ENCODE measurements around the gene LRRFIP2. TPM values are rescaled to one million over a fixed set of nuclear protein-coding genes. Genes with fewer than 3 reads are reported as not detected.
"Not testable (repeated sequence)": the region's sequence is repeated elsewhere in the genome, so short reads cannot be mapped to it uniquely, and the experiment has no call there.

The LRRFIP2 gene
- total and polyA plus RNA-seq, 9 donors: 26.5 to 43.2 (median 33.7) TPM

- Histone ChIP-seq H3K27ac (ENCODE audit: low read length) (no peak overlapping the region), H3K27me3 (ENCODE audit: control insufficient read depth, insufficient read depth, low read length) (no peaks in the 10 kb centered on the region), H3K36me3 (ENCODE audit: control insufficient read depth, insufficient read depth, low read length) (no peaks in the 10 kb centered on the region), H3K4me3 (ENCODE audit: low read length) (no peak overlapping the region), H3K9me3 (replicated peaks; ENCODE audit: control insufficient read depth, low read depth, low read length) (peaks cover 6% of the 10 kb centered on the region), H3K4me1 (ENCODE audit: control insufficient read depth, insufficient read depth, low read length) (no peaks in the 10 kb centered on the region)
- WGBS (ENCODE audit: insufficient coverage): 70% methylated on average over 3 of the region's 3 CpGs
- DNase-seq: no peak
These were observed 39.7 kb upstream of the LRRFIP2 start for GRCh38 chr3:37214076-37214475.

- no peak overlapping the region for H3K27ac ChIP-seq (ENCODE audit: low read length)
- H3K27me3 ChIP-seq (ENCODE audit: control insufficient read depth, insufficient read depth, low read length): no peaks in the 10 kb centered on the region
- H3K9me3 ChIP-seq (replicated peaks; ENCODE audit: control insufficient read depth, low read depth, low read length): peaks cover 3% of the 10 kb centered on the region
- no peaks in the 10 kb centered on the region for H3K36me3 ChIP-seq (ENCODE audit: control insufficient read depth, insufficient read depth, low read length)
- 100% methylated on average over 1 of the region's 4 CpGs for WGBS (ENCODE audit: insufficient coverage)
- no peak for DNase-seq
- no peak overlapping the region for H3K4me3 ChIP-seq (ENCODE audit: low read length)
- H3K4me1 ChIP-seq (ENCODE audit: control insufficient read depth, insufficient read depth, low read length): no peaks in the 10 kb centered on the region
These were observed 35.8 kb upstream of the LRRFIP2 start for GRCh38 chr3:37210230-37210629.

DNA sequence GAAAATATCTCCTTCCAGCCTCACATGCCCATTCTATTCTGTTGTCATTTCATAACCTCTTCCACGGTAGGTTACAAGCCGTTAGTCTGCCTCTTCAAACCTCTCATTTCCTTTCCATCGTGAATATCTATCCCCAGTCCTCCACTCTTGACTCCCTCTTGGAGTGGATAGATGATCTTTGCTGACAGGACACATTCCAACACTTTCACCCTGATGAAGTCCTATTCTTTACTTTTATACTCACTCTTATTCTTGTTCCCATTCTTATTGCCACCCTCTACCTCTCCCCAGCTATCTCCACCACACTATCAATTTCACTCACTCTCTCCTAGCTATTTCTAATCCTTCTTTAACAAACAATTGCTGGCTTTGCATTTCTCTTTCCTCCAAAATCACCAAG, 34.2 kb upstream of the LRRFIP2 start:
- H3K27ac ChIP-seq (ENCODE audit: low read length); H3K36me3 ChIP-seq (ENCODE audit: control insufficient read depth, insufficient read depth, low read length); H3K9me3 ChIP-seq (replicated peaks; ENCODE audit: control insufficient read depth, low read depth, low read length); DNase-seq; H3K4me3 ChIP-seq (ENCODE audit: low read length); H3K4me1 ChIP-seq (ENCODE audit: control insufficient read depth, insufficient read depth, low read length); H3K27me3 ChIP-seq (ENCODE audit: control insufficient read depth, insufficient read depth, low read length): not testable (repeated sequence)
- WGBS (ENCODE audit: insufficient coverage): 60% methylated on average over 3 of the region's 3 CpGs

DNA sequence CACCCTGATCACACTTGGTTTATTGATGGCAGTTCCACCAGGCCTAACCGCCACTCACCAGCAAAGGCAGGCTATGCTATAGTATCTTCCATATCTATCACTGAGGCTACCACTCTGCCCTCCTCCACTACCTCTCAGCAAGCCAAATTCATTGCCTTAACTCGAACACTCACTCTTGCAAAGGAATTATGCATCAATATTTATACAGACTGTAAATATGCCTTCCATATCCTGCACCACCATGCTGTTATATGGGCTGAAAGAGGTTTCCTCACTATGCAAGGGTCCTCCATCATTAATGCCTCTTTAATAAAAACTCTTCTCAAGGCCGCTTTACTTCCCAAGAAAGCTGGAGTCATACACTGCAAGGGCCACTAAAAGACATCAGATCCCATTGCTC, 33.6 kb upstream of the LRRFIP2 start:
- 100% methylated on average over 2 of the region's 3 CpGs for WGBS (ENCODE audit: insufficient coverage)
- H3K27ac ChIP-seq (ENCODE audit: low read length); H3K4me1 ChIP-seq (ENCODE audit: control insufficient read depth, insufficient read depth, low read length); H3K36me3 ChIP-seq (ENCODE audit: control insufficient read depth, insufficient read depth, low read length); H3K4me3 ChIP-seq (ENCODE audit: low read length); H3K9me3 ChIP-seq (replicated peaks; ENCODE audit: control insufficient read depth, low read depth, low read length); H3K27me3 ChIP-seq (ENCODE audit: control insufficient read depth, insufficient read depth, low read length); DNase-seq: not testable (repeated sequence)

GRCh38 chr3:37206041-37206440, 31.7 kb upstream of the LRRFIP2 start:
- H3K9me3 ChIP-seq (replicated peaks; ENCODE audit: control insufficient read depth, low read depth, low read length); H3K27me3 ChIP-seq (ENCODE audit: control insufficient read depth, insufficient read depth, low read length); DNase-seq; H3K36me3 ChIP-seq (ENCODE audit: control insufficient read depth, insufficient read depth, low read length); H3K4me3 ChIP-seq (ENCODE audit: low read length); H3K27ac ChIP-seq (ENCODE audit: low read length); H3K4me1 ChIP-seq (ENCODE audit: control insufficient read depth, insufficient read depth, low read length): not testable (repeated sequence)
- 92% methylated on average over 2 of the region's 4 CpGs for WGBS (ENCODE audit: insufficient coverage)

- 91% methylated on average over 3 of the region's 3 CpGs for WGBS (ENCODE audit: insufficient coverage)
- Histone ChIP-seq H3K9me3 (replicated peaks; ENCODE audit: control insufficient read depth, low read depth, low read length) (no peaks in the 10 kb centered on the region), H3K36me3 (ENCODE audit: control insufficient read depth, insufficient read depth, low read length) (no peaks in the 10 kb centered on the region), H3K27ac (ENCODE audit: low read length) (no peak overlapping the region), H3K4me1 (ENCODE audit: control insufficient read depth, insufficient read depth, low read length) (peaks cover 3% of the 10 kb centered on the region), H3K27me3 (ENCODE audit: control insufficient read depth, insufficient read depth, low read length) (no peaks in the 10 kb centered on the region), H3K4me3 (ENCODE audit: low read length) (no peak overlapping the region)
- DNase-seq: no peak
These were observed 29.9 kb upstream of the LRRFIP2 start for GRCh38 chr3:37204314-37204713.

GRCh38 chr3:37202035-37202434, 27.7 kb upstream of the LRRFIP2 start:
- Histone ChIP-seq H3K4me3 (ENCODE audit: low read length) (no peak overlapping the region), H3K27me3 (ENCODE audit: control insufficient read depth, insufficient read depth, low read length) (no peaks in the 10 kb centered on the region), H3K36me3 (ENCODE audit: control insufficient read depth, insufficient read depth, low read length) (no peaks in the 10 kb centered on the region), H3K9me3 (replicated peaks; ENCODE audit: control insufficient read depth, low read depth, low read length) (no peaks in the 10 kb centered on the region), H3K27ac (ENCODE audit: low read length) (no peak overlapping the region), H3K4me1 (ENCODE audit: control insufficient read depth, insufficient read depth, low read length) (peaks cover 18% of the 10 kb centered on the region)
- WGBS (ENCODE audit: insufficient coverage): 40% methylated on average over 3 of the region's 3 CpGs
- peak; percentile 57 for DNase-seq

DNA sequence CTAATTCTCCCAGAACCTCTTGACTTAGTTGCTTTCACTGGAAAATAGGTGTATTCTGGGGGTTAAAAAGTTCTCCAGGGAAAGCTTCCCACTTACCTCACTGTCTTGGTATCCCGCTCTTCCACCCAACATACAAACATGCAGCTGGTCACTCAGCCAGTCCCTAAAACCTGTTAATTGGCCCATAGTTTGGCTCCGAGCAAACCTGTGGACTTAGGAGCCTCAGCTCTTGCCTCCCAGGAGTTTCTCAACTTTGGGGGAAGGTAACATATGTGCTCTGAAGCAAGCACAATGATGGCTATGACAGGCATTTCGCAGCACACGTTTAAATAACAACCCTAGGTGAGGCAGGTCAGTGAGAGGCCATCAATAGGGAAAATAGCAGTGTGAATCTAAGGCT, 25.8 kb upstream of the LRRFIP2 start:
- Histone ChIP-seq H3K27ac (ENCODE audit: low read length) (no peak overlapping the region), H3K27me3 (ENCODE audit: control insufficient read depth, insufficient read depth, low read length) (no peaks in the 10 kb centered on the region), H3K9me3 (replicated peaks; ENCODE audit: control insufficient read depth, low read depth, low read length) (no peaks in the 10 kb centered on the region), H3K36me3 (ENCODE audit: control insufficient read depth, insufficient read depth, low read length) (no peaks in the 10 kb centered on the region), H3K4me3 (ENCODE audit: low read length) (no peak overlapping the region), H3K4me1 (ENCODE audit: control insufficient read depth, insufficient read depth, low read length) (peaks cover 19% of the 10 kb centered on the region)
- 57% methylated on average over 1 of the region's 4 CpGs for WGBS (ENCODE audit: insufficient coverage)
- no peak for DNase-seq

DNA sequence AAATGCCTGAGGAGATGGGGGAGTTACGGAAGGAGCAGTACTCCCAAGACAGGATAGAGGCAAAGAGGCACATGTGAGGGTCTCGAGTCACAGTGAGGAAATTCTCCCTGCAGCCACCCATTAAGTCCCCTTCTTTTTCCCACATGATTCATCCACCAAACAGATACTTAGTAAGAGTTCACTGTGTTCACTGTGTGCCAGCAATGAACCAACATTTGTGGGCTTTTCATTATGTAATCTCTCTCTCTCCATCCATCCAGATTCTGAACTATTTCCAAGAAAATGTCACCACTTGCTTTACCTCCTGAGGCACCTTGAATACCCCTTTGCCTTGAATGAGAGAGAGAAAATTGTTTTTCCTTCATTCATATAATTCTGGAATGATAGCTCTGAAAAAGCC, 24.6 kb upstream of the LRRFIP2 start:
- no peak for DNase-seq
- Histone ChIP-seq H3K9me3 (replicated peaks; ENCODE audit: control insufficient read depth, low read depth, low read length) (no peaks in the 10 kb centered on the region), H3K27ac (ENCODE audit: low read length) (no peak overlapping the region), H3K4me1 (ENCODE audit: control insufficient read depth, insufficient read depth, low read length) (peaks cover 19% of the 10 kb centered on the region), H3K27me3 (ENCODE audit: control insufficient read depth, insufficient read depth, low read length) (no peaks in the 10 kb centered on the region), H3K36me3 (ENCODE audit: control insufficient read depth, insufficient read depth, low read length) (no peaks in the 10 kb centered on the region), H3K4me3 (ENCODE audit: low read length) (no peak overlapping the region)
- WGBS (ENCODE audit: insufficient coverage): no CpG with 5 or more reads among the region's 2 CpGs

DNA sequence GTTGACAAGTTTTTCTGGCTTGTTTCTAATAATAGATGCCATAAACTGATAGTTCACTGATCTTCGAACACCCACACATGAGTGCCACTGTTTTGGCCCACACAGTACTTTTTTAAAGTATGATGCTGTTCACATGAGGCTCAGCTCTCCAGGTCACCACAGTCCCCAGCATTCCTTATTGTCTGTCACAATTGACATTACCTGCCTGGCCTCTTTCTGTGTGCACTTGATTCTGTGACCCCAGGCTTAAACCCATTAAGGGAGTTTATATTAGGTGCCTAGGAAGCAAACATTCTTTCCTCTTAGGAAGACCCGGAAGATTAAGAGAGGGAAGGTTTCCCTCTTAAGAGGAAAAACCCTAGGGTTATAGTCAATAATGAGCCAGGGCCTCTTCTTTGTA, 24.2 kb upstream of the LRRFIP2 start:
- Histone ChIP-seq H3K27ac (ENCODE audit: low read length) (no peak overlapping the region), H3K9me3 (replicated peaks; ENCODE audit: control insufficient read depth, low read depth, low read length) (no peaks in the 10 kb centered on the region), H3K36me3 (ENCODE audit: control insufficient read depth, insufficient read depth, low read length) (no peaks in the 10 kb centered on the region), H3K27me3 (ENCODE audit: control insufficient read depth, insufficient read depth, low read length) (no peaks in the 10 kb centered on the region), H3K4me1 (ENCODE audit: control insufficient read depth, insufficient read depth, low read length) (peaks cover 19% of the 10 kb centered on the region), H3K4me3 (ENCODE audit: low read length) (no peak overlapping the region)
- no peak for DNase-seq
- no CpG with 5 or more reads among the region's 2 CpGs for WGBS (ENCODE audit: insufficient coverage)

DNA sequence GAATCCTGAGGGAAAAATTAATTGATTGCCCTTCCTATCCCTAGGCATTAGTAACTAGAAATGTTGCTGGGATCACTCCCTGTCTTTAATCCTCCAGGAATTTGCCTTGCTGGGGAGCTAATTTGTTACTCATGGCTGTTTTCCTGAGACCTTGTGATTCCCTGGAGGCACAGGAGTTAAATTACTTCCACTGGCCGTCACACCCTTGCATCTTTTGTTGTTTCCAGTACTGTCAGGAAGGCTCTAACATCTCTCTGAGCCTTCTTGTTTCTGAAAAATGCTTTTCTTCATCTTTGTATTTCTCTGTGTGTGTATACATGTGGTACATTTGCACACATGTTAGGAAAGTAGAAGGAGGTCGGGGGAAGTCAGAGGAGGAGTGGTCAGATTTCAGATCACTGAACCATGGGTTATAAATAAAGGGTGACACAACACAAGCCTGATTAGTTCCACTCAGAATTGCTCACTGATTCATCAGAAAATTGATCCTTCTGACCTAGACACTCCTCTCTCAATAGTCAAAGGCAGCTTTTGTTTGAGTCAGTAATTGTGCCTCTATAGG, 23.5 kb upstream of the LRRFIP2 start:
- Histone ChIP-seq H3K4me3 (ENCODE audit: low read length) (no peak overlapping the region), H3K4me1 (ENCODE audit: control insufficient read depth, insufficient read depth, low read length) (peaks cover 19% of the 10 kb centered on the region), H3K9me3 (replicated peaks; ENCODE audit: control insufficient read depth, low read depth, low read length) (no peaks in the 10 kb centered on the region), H3K27ac (ENCODE audit: low read length) (peak overlapping the region; percentile 38), H3K27me3 (ENCODE audit: control insufficient read depth, insufficient read depth, low read length) (no peaks in the 10 kb centered on the region), H3K36me3 (ENCODE audit: control insufficient read depth, insufficient read depth, low read length) (no peaks in the 10 kb centered on the region)
- no CpG with 5 or more reads among the region's 2 CpGs for WGBS (ENCODE audit: insufficient coverage)
- DNase-seq: no peak

Data from muscle of leg (tissue), 11 donors.